HG02943 (cell line): ENCODE results near the gene BTBD9.

ENCODE experiments used
- ATAC-seq: cut with Tn5 transposase; IDR thresholded peaks from one replicate; pipeline ENCODE4 v1.9.1; 2021; ENCODE audit warnings: mild to moderate bottlenecking, low read depth, moderate library complexity; ENCODE audit not compliant: unreplicated experiment

The BTBD9 gene

DNA sequence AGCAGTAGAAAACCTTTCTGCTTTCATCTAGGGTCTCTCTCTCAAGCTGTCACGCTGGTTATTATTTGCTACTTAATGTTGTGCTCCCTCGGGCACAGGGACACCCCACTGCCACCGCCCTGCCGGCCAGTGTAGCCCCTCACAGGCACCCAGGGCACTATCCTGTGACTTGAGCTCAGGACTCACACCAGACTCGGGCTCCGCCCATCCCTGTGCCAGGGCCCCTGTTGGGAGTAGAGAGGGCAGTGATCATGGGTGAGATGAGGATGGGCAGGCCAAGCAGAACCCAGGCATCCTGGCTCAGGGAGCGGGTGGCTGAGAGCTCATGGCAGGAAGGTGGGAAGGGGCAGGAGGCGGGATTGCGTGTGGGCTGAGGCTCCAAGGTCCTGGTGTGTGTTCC is 448.3 kb downstream of the BTBD9 start:
- ATAC-seq, result no peak

DNA sequence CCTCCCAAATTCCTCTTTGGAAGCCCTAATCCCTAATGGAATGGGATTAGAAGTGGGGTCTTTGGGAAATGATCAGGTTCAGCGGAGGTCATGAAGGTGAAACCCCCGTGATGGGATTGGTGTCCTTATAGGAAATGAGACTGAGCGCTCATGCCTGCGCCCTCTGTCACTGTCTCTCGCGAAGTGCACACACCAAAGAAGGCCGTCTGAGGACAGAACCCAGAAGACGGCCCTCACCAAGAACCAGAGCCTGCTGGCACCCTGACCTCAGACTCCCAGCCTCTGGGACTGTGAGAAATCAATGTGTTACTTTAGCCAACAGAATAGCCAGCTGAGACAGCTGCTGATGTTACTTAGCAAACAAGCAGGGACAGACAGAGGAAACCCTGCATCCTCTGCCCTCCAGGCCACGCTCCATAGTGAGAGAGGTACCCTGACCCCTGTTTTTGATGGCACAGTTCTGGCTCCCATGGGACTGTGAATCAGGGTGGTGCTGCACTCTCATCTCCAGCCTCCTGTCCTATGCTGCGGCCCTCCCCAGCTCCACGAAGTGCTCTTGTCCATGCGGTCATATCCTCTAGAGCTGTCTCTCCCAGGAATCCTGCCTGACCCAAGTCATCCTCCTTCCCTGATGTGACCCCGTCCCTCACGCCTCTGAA is 450.9 kb downstream of the BTBD9 start:
- ATAC-seq, result no peak

DNA sequence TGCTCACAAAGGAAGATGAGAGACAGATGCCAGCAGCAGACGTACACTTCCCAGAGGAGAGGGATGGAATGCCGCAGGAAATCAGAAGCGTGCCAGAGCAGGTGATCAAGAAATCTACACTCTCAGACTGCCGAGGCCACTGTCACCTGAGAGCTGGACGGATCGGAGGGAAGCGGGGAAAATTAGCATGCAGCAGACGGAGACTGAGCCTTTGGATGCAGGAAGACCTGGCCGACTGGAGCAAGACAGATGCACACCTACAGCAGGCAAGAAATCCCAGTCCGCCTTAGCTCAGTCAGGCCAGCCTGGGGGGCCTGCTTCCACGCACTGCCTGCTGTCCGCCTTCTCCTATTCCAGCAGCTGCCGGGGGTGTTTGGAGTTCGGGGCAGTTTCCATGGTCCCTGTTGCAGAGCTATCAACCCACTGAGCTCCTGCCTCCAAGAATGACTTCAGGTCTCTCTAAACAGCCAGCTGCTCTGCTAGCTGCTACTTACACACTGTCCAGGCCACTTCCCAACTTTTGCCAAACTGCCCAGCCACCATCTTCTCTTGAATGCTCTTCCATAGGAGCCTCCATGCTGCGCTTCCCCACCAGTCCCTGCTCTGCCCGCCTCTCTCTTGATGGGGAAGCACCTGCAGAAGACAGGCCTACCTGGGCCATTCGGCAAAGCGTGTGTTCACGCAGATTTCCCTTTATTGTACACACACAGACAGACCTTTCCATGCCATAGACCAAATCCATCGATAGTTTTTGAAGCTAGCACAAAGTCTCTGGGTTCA is 451.7 kb downstream of the BTBD9 start:
- no peak for ATAC-seq

DNA sequence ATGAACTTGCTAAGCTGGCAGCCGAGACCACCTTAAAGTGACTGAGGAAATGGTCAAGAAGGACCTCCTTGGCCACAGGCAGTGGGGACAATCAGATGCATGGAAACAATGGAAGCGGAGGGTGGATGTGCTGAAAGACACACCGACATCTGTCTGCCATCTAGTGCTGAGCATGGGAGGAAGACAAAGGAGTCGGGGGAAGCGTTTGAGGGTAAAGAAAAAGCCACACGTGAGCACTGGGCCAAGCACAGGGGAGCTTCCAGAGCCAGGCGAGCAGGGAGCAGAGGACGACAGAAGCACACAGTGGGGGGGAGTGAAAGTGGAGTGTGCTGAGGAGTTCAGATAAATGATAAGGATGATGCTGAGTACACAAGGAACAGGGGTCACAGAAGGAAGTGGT is 452.4 kb downstream of the BTBD9 start:
- no peak for ATAC-seq

DNA sequence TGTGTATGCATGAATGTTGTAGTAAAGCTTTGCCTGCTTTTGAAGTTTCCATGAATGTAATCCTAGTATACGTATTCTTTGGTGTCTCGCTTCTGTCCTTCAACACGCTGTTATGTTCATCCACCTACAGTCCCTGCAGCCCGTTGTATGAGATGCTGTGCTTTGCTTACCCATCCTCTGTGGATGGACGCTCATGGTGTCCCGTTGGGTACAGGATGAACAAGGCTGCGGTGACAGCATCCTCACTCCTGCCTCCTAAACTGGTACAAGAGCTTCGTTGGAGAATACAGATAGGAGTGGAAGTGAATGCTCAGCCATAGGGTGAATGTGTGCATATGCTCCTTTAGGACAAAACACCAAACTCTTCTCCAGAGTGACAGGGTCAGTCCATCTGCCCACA is 454.0 kb downstream of the BTBD9 start:
- ATAC-seq, result no peak

DNA sequence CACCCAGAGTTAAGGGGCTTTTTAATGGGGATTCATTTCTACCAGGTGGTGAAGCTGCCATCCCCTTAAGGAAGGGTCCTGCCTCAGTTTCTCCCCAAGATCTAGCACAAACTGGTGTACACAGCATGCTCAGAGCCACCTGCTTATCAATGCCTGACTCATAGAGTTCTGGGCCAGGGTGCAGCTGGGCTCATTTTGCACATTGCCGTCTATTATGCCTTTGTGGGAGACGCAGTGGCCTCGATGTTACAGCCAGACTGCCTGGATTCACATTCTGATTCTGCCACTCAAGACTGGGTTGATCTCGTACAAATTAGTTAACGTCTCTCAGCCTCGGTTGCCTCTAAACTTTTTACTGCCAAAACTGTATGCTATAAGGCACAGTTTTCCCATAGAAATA is 454.5 kb downstream of the BTBD9 start:
- ATAC-seq, result no peak

DNA sequence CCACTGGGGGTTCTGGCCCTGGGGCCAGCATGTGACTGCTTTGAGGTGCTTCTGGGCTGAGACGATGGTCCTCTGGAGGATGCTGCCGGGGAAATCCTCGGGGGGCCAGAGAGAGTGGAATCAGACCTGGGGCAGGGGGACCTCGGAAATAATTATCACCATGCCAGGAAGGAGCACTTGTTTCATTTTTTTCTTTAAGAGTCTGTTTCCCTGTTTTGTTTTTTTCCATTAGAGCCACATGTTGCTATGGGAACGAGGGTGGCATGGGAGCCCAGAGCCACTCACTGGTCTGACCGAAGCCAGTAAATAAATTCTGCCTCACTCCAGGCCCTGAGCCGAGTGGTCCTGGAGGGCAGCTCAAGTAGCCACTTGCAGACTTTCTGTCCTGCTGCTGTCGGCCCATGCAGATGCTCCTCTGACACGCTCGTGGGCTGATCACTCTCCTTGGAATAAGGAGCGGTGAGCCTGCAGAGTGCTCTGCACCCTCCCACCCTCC is 455.1 kb downstream of the BTBD9 start:
- no peak for ATAC-seq

DNA sequence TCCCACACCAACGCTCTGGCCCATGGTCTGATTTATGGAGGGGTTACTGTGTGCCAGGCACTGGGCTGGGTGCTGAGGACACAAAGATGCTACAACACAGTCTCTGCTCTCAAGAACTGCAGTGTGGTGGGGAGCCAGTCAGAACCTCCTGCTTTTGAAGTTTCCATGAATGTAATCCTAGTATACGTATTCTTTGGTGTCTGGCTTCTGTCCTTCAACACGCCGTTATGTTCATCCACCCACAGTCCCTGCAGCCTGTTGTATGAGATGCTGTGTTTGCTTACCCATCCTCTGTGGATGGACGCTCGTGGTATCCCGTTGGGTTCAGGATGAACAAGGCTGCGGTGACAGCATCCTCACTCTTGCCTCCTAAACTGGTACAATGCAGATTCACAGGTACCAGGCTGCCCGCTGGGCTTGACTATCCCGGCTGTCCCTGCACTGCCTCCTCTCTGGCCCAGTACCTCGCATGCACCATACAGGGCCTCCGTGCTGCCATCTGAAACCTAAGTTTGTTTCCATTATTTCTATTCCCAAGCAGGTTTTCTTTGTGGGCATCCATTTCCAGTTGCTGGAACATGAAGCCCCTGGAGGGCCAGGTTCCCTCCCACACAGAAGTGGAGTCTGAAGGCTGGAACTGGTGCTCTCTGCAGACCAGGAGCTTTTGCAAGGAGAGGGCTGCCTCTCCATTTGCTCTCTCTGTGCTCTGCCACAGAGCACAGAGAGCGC is 455.7 kb downstream of the BTBD9 start:
- no peak for ATAC-seq

DNA sequence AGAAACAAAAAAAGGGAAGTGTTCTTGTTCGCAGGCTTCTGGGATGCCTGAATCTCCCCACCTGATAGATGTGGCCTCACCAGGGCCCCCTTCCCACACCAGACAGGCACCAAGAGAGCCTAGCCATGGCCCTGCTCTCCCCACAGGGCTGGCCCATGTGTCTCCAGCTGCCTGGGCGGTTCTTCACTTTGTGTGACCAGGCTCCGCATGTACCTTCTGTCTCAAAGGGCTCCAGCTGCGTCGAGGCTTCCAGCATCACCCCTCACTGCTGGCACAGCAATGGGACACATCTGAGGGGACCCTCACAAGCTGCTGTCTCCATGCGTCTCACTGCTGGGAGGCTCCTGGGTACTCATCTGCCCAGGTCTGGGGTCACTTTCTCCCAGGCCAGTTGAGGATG is 457.3 kb downstream of the BTBD9 start:
- ATAC-seq, result no peak

DNA sequence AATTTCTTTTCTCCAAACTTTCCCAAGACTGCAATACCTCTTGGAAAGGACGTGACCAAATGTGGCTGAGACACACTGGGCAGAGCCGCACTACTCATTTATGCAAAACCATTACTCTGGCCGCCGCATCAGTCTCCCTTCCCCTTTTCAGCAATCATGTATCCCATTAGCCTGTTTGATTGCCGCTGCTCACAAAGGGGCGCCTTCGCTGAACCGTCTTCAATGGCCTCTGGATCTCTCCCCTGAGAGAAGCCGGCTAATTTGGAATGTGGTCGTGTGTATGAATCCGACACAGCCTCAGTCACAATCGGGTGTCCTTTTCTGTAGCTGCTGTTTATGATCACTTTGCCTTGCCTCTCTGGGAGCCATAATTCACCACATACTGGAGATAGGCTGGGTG is 459.1 kb downstream of the BTBD9 start:
- ATAC-seq, result no peak

DNA sequence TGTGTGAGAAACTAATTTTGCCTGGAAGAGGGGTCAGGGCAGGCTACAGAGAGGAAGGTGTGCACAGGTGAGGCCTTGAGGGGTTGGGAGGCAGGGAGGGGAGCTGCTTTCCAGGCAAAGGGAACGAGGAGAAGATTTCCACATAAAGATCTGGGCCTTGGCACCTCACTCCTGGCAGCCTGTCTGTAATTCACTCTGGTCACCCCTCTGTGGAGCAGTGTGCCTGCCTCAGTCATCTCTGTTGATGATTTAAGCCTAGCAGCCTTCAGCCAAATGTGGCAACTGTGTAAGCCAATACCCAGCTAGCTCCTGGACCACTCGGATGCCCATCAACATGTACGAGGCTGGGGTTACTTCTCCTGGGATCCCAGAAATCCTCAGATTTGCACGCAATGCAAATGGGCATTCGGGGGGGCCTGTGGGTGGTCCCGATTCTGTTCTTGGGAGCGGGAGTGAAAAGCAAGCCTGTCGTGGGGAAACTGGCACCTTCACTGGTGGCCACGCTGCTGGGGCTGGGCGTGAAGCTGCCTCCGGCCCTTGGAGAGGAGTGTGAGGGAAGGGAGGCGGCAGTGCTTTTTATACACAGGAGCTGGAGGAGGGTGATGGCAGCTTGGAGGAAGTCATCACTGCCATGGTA is 459.8 kb downstream of the BTBD9 start:
- ATAC-seq, result no peak

DNA sequence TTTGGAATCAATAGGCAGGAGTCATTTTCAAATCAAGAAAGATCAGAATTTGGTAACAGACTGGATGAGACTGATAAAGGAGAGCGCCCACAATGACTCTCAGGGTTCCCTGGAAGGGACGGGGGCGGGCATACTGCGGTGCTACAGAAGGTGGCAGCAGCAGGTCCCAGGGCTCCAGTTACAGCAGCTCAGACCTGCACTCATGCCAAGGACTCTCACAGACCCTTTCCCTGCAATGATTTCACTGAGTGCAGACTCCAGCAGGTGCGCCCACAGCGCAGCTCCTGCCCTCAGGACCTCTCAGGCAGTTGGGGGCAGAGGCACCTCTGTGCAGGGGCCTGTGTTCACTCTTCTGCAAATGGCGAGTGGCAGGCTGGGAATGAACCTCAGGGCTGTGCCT is 460.4 kb downstream of the BTBD9 start:
- no peak for ATAC-seq

DNA sequence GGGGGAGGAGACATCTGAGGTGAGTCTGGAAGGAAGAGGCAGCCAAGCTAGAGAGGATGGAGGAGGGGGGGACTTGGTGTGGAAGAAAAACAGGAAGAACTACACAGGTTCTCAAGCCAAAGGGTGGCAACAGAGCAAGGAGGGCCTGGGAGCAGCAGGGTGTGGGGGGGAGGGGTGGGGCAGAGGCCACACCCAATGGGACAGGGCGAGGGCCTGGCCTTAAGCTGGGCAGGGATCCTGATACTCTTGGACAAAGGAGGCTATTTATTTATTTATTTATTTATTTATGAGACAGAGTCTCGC is 461.2 kb downstream of the BTBD9 start:
- ATAC-seq, result no peak

DNA sequence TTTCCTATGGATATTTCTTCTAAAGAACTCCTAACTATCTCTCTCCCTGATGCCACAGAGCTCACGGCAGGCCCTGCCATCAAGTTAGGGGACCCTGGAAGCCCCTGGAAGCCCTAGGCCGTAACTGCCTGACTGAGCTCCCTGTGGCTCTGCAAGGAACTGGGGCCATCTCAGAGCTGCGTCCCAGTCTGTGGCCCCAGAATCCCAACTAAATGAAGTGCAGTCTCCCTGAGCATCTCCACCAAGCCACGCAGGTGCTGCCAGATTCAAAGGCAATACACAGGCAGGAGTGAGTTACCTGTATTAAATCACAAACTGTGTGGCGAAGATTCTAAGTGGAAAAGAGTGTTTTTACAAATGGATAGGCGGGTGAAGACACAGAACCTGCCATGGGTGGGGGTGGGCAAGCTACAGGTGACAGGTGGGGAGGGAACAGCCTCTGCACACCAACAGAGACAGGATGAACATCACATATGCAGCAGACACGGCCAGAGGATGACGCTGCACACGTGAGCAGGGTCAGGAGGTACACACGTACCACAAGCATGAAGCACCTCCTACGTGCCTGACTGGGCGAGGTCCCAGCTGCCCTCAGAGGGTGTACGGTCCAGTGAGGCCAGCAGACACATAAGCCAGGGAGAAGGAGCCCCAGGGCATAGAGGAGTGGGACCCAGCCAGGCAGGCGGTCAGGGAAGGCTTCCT is 461.7 kb downstream of the BTBD9 start:
- no peak for ATAC-seq

DNA sequence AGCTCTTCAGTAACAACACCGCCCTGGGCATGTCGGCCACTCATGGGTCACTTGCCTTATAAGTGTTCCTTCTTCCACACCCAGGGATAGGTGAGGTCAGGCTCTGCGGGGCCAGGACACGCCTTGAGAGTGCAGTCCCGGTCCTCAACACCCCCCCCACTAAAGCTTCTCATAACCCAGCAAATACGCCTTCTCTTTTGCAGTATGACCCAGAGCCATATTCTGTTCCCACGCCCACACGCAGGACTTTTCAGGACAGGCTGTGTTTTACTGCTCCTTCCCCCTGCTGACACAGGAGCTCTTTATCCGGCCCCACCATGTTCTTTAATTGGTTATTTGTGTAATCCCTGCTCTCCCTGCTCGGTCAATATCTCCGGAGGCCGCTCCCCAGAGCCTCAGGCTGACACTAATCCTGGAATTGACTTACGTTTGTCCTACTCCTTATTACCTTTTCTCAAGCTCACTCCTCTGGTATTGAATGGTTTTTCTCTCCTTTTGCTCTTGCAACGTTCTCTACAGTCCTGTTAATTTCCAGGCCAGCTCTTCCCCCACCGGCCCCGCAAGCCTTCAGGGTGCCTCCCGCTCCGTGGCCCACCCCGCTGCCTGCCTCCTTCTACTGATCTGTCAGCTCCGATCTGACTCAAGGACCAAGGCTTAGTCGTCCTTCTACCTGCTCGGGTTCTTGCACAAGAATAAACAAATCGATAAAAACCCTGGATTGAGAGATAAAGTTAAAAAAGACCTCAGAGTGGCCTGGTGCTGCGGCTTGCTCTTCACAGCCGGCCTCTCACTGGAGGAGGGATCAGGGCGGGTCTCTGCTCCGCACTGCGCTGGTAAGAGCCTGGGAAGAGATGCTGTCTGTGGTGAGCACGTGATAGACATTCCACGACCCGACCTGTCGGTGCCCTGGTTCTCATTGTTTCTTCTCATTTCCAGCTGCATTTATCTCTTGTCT is 462.7 kb downstream of the BTBD9 start:
- no peak for ATAC-seq

DNA sequence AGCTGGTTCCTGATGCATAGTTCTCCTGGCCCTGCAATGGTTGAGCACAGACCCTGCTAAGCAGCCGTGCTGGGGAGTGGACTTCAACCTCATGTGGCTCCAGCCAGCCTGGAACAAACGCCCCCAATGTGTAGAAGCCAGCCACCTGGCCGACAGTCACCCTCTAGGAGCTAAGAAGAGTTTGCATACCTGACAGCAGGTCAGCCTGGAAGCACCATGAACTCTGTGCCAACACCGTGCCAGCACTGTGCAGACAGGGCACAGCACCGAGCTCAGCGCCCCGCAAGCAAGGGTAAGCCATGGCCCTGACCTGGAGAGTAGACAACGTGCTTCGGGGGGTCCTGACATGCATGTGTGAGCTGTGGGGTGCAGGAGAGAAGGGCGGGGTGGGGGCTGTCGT is 463.9 kb downstream of the BTBD9 start:
- no peak for ATAC-seq

DNA sequence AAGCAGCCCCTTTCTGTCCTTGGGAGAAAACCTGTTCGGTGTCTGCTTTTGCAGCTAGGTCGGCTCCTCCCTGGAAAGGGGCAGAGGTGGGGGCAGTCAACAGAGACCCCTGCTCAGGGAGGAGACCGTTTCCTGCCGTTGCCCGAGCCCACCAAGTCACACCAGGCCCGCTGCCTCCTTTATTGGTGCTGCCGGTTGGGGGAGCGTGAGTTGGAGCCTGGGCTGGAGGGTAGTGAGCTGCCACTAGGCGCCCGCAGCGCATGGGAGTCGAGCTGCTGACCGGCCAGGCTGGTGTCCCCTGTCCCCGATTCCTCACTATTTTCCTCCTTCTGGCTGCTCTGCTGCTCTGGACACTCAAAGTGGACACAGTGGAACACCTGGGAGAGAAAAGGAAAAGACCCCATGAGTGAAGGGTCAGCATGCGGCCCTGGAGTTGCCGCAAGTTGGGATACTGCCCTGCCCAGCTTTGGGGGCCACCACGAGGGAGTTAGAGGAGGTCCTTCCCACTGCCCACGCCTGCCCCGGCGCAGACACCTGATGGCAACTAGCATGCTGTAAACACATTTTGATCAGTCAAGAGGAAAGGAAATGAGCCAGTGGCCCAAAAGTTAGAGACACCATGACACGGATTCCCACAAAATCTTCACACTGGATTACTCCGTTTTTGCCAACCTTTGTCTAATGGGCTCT is 464.8 kb downstream of the BTBD9 start:
- ATAC-seq, result no peak

DNA sequence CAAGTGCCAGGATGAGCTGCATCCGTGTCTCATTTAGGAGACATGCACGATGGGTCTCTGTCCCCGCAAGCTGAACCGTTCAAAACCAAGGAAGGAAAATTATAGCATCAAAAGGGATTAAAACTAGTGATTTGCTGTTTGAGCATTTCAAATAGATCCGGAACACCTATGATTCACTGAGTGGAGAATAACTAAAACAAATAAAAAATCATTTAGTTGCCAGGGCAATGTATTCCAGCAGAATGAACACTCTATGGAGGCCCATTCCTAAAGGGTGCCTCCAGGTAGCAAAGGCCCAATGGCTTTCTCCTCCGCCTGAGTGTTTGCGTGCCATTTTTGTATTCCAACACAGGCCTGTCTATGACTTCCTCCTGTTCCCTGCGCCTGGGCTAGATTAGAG is 465.4 kb downstream of the BTBD9 start:
- ATAC-seq, result no peak

DNA sequence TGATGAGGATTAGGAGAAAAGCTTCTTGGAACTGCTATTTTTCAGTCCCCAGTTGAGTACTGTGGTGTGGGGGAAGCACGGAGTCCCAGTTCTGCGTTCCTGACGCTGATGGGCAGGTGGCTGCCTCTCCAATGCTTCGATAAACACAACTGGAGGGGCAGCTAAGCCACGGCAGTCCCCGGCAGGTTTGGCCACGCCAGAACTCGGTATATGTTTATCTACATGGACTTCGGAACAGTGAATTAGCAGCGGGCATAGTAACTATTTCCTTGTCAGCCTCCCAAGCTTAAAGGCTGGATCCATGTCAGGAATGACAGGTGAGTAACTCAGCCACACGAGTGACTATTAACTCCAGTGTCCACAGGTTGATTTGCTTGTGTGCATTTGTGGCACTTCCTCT is 465.8 kb downstream of the BTBD9 start:
- no peak for ATAC-seq
